H1 (cell line): ENCODE measurements around the gene KIF25. TPM values are rescaled to one million over a fixed set of nuclear protein-coding genes. Genes with fewer than 3 reads are reported as not detected.

Source experiments
- CTCF ChIA-PET: fragments of 300-600 bp; sonication (Branson Sonifier 250); formaldehyde crosslinking; loops from one replicate; lab custom pipeline; 2021; ENCODE audit not compliant: partially characterized antibody; lab: Charles Lee
- POLR2A ChIA-PET: fragments of 300-600 bp; sonication (Branson Sonifier 250); formaldehyde crosslinking; loops from one replicate; lab custom pipeline; 2021; ENCODE audit warnings: inconsistent platforms; ENCODE audit not compliant: partially characterized antibody; lab: Charles Lee
- DNase-seq, 2 experiments: peaks; one replicate each; pipeline versions ENCODE4 v3.0.0 to v3.0.0-alpha.2; 2010 to 2022; ENCODE audit warnings: low spot score in 2 of 2, low read depth in 1 of 2, mixed read lengths in 1 of 2
- FAIRE-seq: peaks from 2 replicates; lab custom pipeline; 2011; peaks lifted over from hg19 to GRCh38; lab: Jason Lieb, UNC
- H2AFZ ChIP-seq: 2 replicates; pipeline ENCODE4 v1.8.1; 2012; ENCODE audit warnings: low read length, inconsistent platforms
- H2AK5ac ChIP-seq: 2 replicates; pipeline ENCODE4 v1.6.1; 2013; ENCODE audit warnings: low read depth, low read length
- H2BK120ac ChIP-seq: replicated peaks from 2 replicates; pipeline ENCODE3; 2013; ENCODE audit warnings: low read depth, low read length, inconsistent platforms
- H2BK12ac ChIP-seq: 2 replicates; pipeline ENCODE4 v1.6.1; 2013; ENCODE audit warnings: low read depth, low read length
- H2BK15ac ChIP-seq: 2 replicates; pipeline ENCODE4 v1.6.1; 2013; ENCODE audit warnings: low read length
- H2BK20ac ChIP-seq: 2 replicates; pipeline ENCODE4 v1.6.1; 2013; ENCODE audit warnings: low read length
- H2BK5ac ChIP-seq: 2 replicates; pipeline ENCODE4 v1.6.1; 2013; ENCODE audit warnings: low read depth, low read length
- H3K14ac ChIP-seq: 2 replicates; pipeline ENCODE4 v1.6.1; 2013; ENCODE audit warnings: inconsistent platforms; ENCODE audit not compliant: insufficient read length
- H3K18ac ChIP-seq: 2 replicates; pipeline ENCODE4 v1.6.1; 2013; ENCODE audit warnings: low read length; ENCODE audit errors: extremely low read depth
- H3K23ac ChIP-seq: 2 replicates; pipeline ENCODE4 v1.6.1; 2013; ENCODE audit warnings: inconsistent platforms; ENCODE audit not compliant: insufficient read length
- H3K23me2 ChIP-seq: 2 replicates; pipeline ENCODE4 v1.6.1; 2013; ENCODE audit warnings: low read depth, low read length
- H3K27ac ChIP-seq: 2 replicates; pipeline ENCODE4 v1.6.1; 2011; ENCODE audit warnings: low read depth, low read length, inconsistent platforms
- H3K27me3 ChIP-seq, 4 experiments: replicated peaks in 1 of 4; 1 replicate in 1 of 4; 2 replicates in 3 of 4; pipeline versions ENCODE4 v1.6.1 to v1.8.1; 2011 to 2013; ENCODE audit warnings: low read length in 3 of 4, mild to moderate bottlenecking in 3 of 4, inconsistent platforms in 2 of 4, mixed read lengths in 2 of 4, moderate library complexity in 1 of 4; ENCODE audit not compliant: control insufficient read depth in 3 of 4, insufficient read depth in 3 of 4; ENCODE audit errors: extremely low read depth in 1 of 4
- H3K36me3 ChIP-seq, 4 experiments: 2 replicates each; pipeline versions ENCODE4 v1.6.1 to v1.8.1; 2011 to 2013; ENCODE audit warnings: mild to moderate bottlenecking in 4 of 4, low read length in 3 of 4, moderate library complexity in 2 of 4, control low read depth in 1 of 4, inconsistent platforms in 1 of 4; ENCODE audit not compliant: insufficient read depth in 4 of 4, control insufficient read depth in 2 of 4
- H3K4ac ChIP-seq: replicated peaks from 2 replicates; pipeline ENCODE3; 2013; ENCODE audit warnings: low read length, low read depth, mixed read lengths, inconsistent platforms; ENCODE audit not compliant: insufficient read length
- H3K4me1 ChIP-seq, 4 experiments: replicated peaks in 1 of 4; 1 replicate in 1 of 4; 2 replicates in 3 of 4; pipeline versions ENCODE4 v1.6.1 to v1.8.1; 2011 to 2013; ENCODE audit warnings: low read length in 3 of 4, inconsistent platforms in 2 of 4, mixed read lengths in 1 of 4; ENCODE audit not compliant: insufficient read depth in 4 of 4, control insufficient read depth in 3 of 4
- H3K4me2 ChIP-seq, 2 experiments: 2 replicates each; pipeline versions ENCODE4 v1.6.1 to v1.8.1; 2011 to 2013; ENCODE audit warnings: low read depth in 2 of 2, low read length in 2 of 2, control low read depth in 1 of 2, inconsistent platforms in 1 of 2, mild to moderate bottlenecking in 1 of 2; ENCODE audit not compliant: insufficient read depth in 1 of 2
- H3K4me3 ChIP-seq, 4 experiments: fragments of 200-600, 300-600 bp in 1 of 4; sonication (generic), shearing (Covaris generic), sonication (Bioruptor Twin) in 1 of 4; 2 replicates each; pipeline versions ENCODE4 v1.5.1 to v1.8.1; 2011 to 2016; ENCODE audit warnings: low read length in 4 of 4, low read depth in 3 of 4, control low read depth in 2 of 4, inconsistent platforms in 2 of 4, mild to moderate bottlenecking in 2 of 4, mixed read lengths in 1 of 4, moderate library complexity in 1 of 4; ENCODE audit not compliant: insufficient read depth in 2 of 4; ENCODE audit errors: extremely low read depth in 1 of 4
- H3K56ac ChIP-seq: replicated peaks from 2 replicates; pipeline ENCODE3; 2013; ENCODE audit warnings: low read depth, mild to moderate bottlenecking, mixed read lengths, low read length, inconsistent platforms; ENCODE audit not compliant: insufficient read length
- H3K79me1 ChIP-seq: 2 replicates; pipeline ENCODE4 v1.6.1; 2013; ENCODE audit warnings: low read depth, low read length, control low read depth
- H3K79me2 ChIP-seq, 2 experiments: 2 replicates each; pipeline versions ENCODE4 v1.6.1 to v1.8.1; 2012 to 2013; ENCODE audit warnings: low read length in 2 of 2, mild to moderate bottlenecking in 2 of 2, inconsistent platforms in 1 of 2; ENCODE audit not compliant: insufficient read depth in 2 of 2, control insufficient read depth in 1 of 2
- H3K9ac ChIP-seq, 4 experiments: replicated peaks in 1 of 4; 1 replicate in 1 of 4; 2 replicates in 3 of 4; pipeline versions ENCODE4 v1.6.1 to v1.8.1; 2011 to 2013; ENCODE audit warnings: low read depth in 3 of 4, low read length in 3 of 4, control low read depth in 2 of 4, mild to moderate bottlenecking in 2 of 4, moderate library complexity in 2 of 4, inconsistent platforms in 1 of 4; ENCODE audit errors: extremely low read depth in 1 of 4
- H3K9me3 ChIP-seq, 2 experiments: 2 replicates each; pipeline versions ENCODE4 v1.6.1 to v1.8.1; 2012 to 2013; ENCODE audit warnings: mild to moderate bottlenecking in 2 of 2, moderate library complexity in 2 of 2, control low read depth in 1 of 2, inconsistent platforms in 1 of 2, low read depth in 1 of 2, low read length in 1 of 2, mixed read lengths in 1 of 2; ENCODE audit not compliant: insufficient read depth in 2 of 2
- H4K20me1 ChIP-seq, 2 experiments: replicated peaks in 1 of 2; 2 replicates each; pipeline versions ENCODE3 to v1.8.1; 2011 to 2013; ENCODE audit warnings: inconsistent platforms in 2 of 2, low read length in 2 of 2, mild to moderate bottlenecking in 1 of 2; ENCODE audit not compliant: insufficient read depth in 2 of 2, control insufficient read depth in 1 of 2
- H4K5ac ChIP-seq: 2 replicates; pipeline ENCODE4 v1.6.1; 2013; ENCODE audit warnings: low read length, low read depth, mixed read lengths, inconsistent platforms; ENCODE audit not compliant: insufficient read length
- H4K8ac ChIP-seq: 2 replicates; pipeline ENCODE4 v1.8.0; 2013; ENCODE audit warnings: mild to moderate bottlenecking, moderate library complexity, low read length, inconsistent platforms; ENCODE audit not compliant: insufficient read depth; ENCODE audit errors: extremely low read depth
- H4K91ac ChIP-seq: replicated peaks from 2 replicates; pipeline ENCODE3; 2013; ENCODE audit warnings: low read length, mixed read lengths, inconsistent platforms; ENCODE audit not compliant: insufficient read length
- BRCA1 ChIP-seq: IDR thresholded peaks from 2 replicates; pipeline ENCODE4 v1.6.1; 2012; ENCODE audit warnings: low read depth, low read length, improper control_type of control experiment
- CEBPB ChIP-seq: IDR thresholded peaks from 2 replicates; pipeline ENCODE4 v1.6.1; 2012; ENCODE audit warnings: low read depth, low read length
- EP300 ChIP-seq, 2 experiments: IDR thresholded peaks; 1 replicate in 1 of 2; 2 replicates in 1 of 2; pipeline ENCODE4 v1.6.1; 2011 to 2012; ENCODE audit warnings: low read depth in 2 of 2, low read length in 2 of 2, mild to moderate bottlenecking in 2 of 2, borderline replicate concordance in 1 of 2, inconsistent platforms in 1 of 2, moderate library complexity in 1 of 2
- HDAC2 ChIP-seq, 2 experiments: fragments of 300-600 bp in 1 of 2; sonication (generic) in 1 of 2; IDR thresholded peaks; 2 replicates each; pipeline ENCODE4 v1.6.1; 2011 to 2012; ENCODE audit warnings: low read depth in 2 of 2, low read length in 2 of 2, mild to moderate bottlenecking in 2 of 2, moderate library complexity in 2 of 2, borderline replicate concordance in 1 of 2, inconsistent platforms in 1 of 2
- JUND ChIP-seq: IDR thresholded peaks from 2 replicates; pipeline ENCODE4 v1.6.1; 2011; ENCODE audit warnings: mild to moderate bottlenecking, improper control_type of control experiment, low read length
- RAD21 ChIP-seq, 2 experiments: IDR thresholded peaks in 1 of 2; conservative IDR thresholded peaks in 1 of 2; 2 replicates each; pipeline ENCODE4 v1.6.1; 2011; ENCODE audit warnings: low read depth in 2 of 2, low read length in 2 of 2, improper control_type of control experiment in 1 of 2, inconsistent platforms in 1 of 2, mild to moderate bottlenecking in 1 of 2, moderate library complexity in 1 of 2
- RFX5 ChIP-seq: IDR thresholded peaks from 2 replicates; pipeline ENCODE4 v1.6.1; 2011; ENCODE audit warnings: low read depth, low read length, improper control_type of control experiment, borderline replicate concordance
- SIN3A ChIP-seq, 2 experiments: IDR thresholded peaks in 1 of 2; conservative IDR thresholded peaks in 1 of 2; 2 replicates each; pipeline ENCODE4 v1.6.1; 2011 to 2012; ENCODE audit warnings: low read length in 2 of 2, improper control_type of control experiment in 1 of 2, low read depth in 1 of 2, mild to moderate bottlenecking in 1 of 2
- TEAD4 ChIP-seq: IDR thresholded peaks from 2 replicates; pipeline ENCODE4 v1.6.1; 2012; ENCODE audit warnings: low read depth, low read length, inconsistent platforms, mixed read lengths
- WGBS, 2 experiments: shearing (Covaris generic) in 1 of 2; methylation state at CpG; one replicate each; pipeline versions ENCODE4 v1.1.6 to v1.1.7; 2013 to 2015; ENCODE audit warnings: low lambda C conversion rate in 2 of 2, mixed read lengths in 2 of 2, inconsistent platforms in 1 of 2, low coverage in 1 of 2, missing lambda C conversion rate in 1 of 2; ENCODE audit not compliant: insufficient replicate concordance in 2 of 2, insufficient coverage in 1 of 2, insufficient read length in 1 of 2; ENCODE audit errors: extremely low coverage in 1 of 2, missing lambda C conversion rate in 1 of 2; 5-methylcytosine and 5-hydroxymethylcytosine counted together
- polyA plus RNA-seq, 7 experiments: library from polyadenylated mRNA; depleted of rRNA in 3 of 7; stranded (reverse) in 5 of 7; unstranded in 2 of 7; fragments of >200 nt in 5 of 7; fragments of 200-250 nt in 2 of 7; gene quantifications; 1 replicate in 5 of 7; 2 replicates in 1 of 7; 4 replicates in 1 of 7; pipeline versions ENCODE4 v1.2.1 to v1.2.3, GENCODE V29; 2011 to 2013; ENCODE audit warnings: missing spikeins in 2 of 7, mixed read lengths in 2 of 7
- total RNA-seq: library from RNA; stranded (reverse); fragmentation: NEBNext Ultra II Directional; extraction: Animal tissue kit (Norgen Biotek cat#: 25700); gene quantifications from 2 replicates; pipeline ENCODE4 v1.2.1, GENCODE V29; 2021

Gene KIF25
- total and polyA plus RNA-seq, 2 of the 8 experiments (the other 6 are each of a cell fraction or from before 2014, with no cell fraction given), result 1.5 to 2.0 TPM

DNA sequence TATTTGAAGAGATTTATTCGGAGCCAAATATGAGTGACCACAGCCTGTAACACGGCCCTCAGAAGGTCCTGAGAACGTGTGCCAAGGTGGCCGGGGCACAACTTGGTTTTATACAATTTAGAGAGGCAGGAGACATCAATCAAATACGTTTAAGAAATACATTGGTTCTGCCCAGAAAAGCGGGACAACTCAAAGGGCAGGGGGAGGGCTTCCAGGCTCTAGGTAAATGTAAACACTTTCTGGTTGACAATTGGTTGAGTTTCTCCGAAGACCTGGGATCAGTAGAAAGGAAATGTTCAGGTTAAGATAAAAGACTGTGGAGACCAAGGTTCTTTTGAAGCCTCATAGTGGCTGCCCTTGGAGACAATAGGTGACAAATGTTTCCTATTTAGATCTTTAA is 18.9 kb upstream of the KIF25 start:
- ChIA-PET POLR2A (no interaction called here), CTCF (interaction anchor here (0.9 to 1.9 kb wide), 2 partner anchors 81 to 82 kb away, joined by 3 to 7 read pairs; no protein-coding TSS in a partner anchor)
- no peak overlapping the region for H3K23ac ChIP-seq
- H3K36me3 ChIP-seq, result no peaks in the 10 kb centered on the region
- H3K27me3 ChIP-seq, result no peaks in the 10 kb centered on the region
- H2BK20ac ChIP-seq, result no peak overlapping the region
- H2BK12ac ChIP-seq, result no peak overlapping the region
- no peak overlapping the region for H3K9ac ChIP-seq
- WGBS, 2 experiments, result 88% methylated on average over 7 of the region's 7 CpGs; no CpG with 5 or more reads in 1 of the 2 experiments
- FAIRE-seq (no peak), DNase-seq (no peak)
- no peak overlapping the region for H3K4ac ChIP-seq
- H3K4me2 ChIP-seq, result no peak overlapping the region
- H3K79me2 ChIP-seq, result no peaks in the 10 kb centered on the region
- H3K4me1 ChIP-seq, result peaks cover 0 to 1% (median under 1%) of the 10 kb centered on the region in 4 experiments; a peak in 2 of 7 replicates
- H4K91ac ChIP-seq, result no peak overlapping the region
- H3K56ac ChIP-seq, result no peak overlapping the region
- no peak overlapping the region for H2BK120ac ChIP-seq
- H3K4me3 ChIP-seq, result no peak overlapping the region
- no peak overlapping the region for H3K27ac ChIP-seq
- H2AK5ac ChIP-seq, result no peak overlapping the region
- no peak overlapping the region for H2AFZ ChIP-seq
- H4K20me1 ChIP-seq, result peaks cover 0 to 1% of the 10 kb centered on the region in 2 experiments
- H3K18ac ChIP-seq, result no peak overlapping the region
- H3K9me3 ChIP-seq, result peaks cover 0 to 6% of the 10 kb centered on the region in 2 experiments; a peak in 1 of 4 replicates
- H2BK15ac ChIP-seq, result no peak overlapping the region
- H3K79me1 ChIP-seq, result no peaks in the 10 kb centered on the region
- H3K14ac ChIP-seq, result no peak overlapping the region
- H2BK5ac ChIP-seq, result no peak overlapping the region
- TF ChIP-seq RFX5, result no peak
- TF ChIP-seq JUND, result no peak
- TF ChIP-seq CEBPB, result no peak
- no peak for TF ChIP-seq RAD21 (IDR thresholded peaks at IDR 0.05 in 1 of 2, conservative IDR thresholded peaks at IDR 0.05 in 1 of 2; ENCODE audit: low read depth in 2 of 2, low read length in 2 of 2)
- TF ChIP-seq EP300 (IDR thresholded peaks at IDR 0.05; ENCODE audit: borderline replicate concordance in 1 of 2, low read depth in 2 of 2, low read length in 2 of 2), result no peak
- no peak for TF ChIP-seq HDAC2 (IDR thresholded peaks at IDR 0.05; ENCODE audit: borderline replicate concordance in 1 of 2, low read depth in 2 of 2, low read length in 2 of 2)
- no peak for TF ChIP-seq BRCA1
- TF ChIP-seq TEAD4, result no peak
- no peak for TF ChIP-seq SIN3A (conservative IDR thresholded peaks at IDR 0.05 in 1 of 2, IDR thresholded peaks at IDR 0.05 in 1 of 2; ENCODE audit: low read depth in 1 of 2, low read length in 2 of 2)
- H3K23me2 ChIP-seq, result no peaks in the 10 kb centered on the region
- H4K5ac ChIP-seq, result no peak overlapping the region
- H4K8ac ChIP-seq, result no peak overlapping the region
